GM23338 (cell line): ENCODE data around the gene NUDT6. TPM values are rescaled to one million over a fixed set of nuclear protein-coding genes. Genes with fewer than 3 reads are reported as not detected.

ENCODE experiments used
- ATAC-seq: fragments of 200-7000 bp; cut with Tn5 transposase; 3 replicates; pipeline ENCODE4 v1.9.1; 2020
- DNase-seq: peaks from one replicate; pipeline ENCODE4 v3.0.0-alpha.2; 2015; ENCODE audit warnings: low spot score
- H2AFZ ChIP-seq: fragments of 200-600 bp; sonication (generic); 2 replicates; pipeline ENCODE4 v1.8.0; 2016; ENCODE audit warnings: antibody characterized with exemption, mild to moderate bottlenecking, moderate library complexity
- H3F3A ChIP-seq: fragments of 200-600 bp; sonication (generic); replicated peaks from 2 replicates; pipeline ENCODE4 v1.8.0; 2017; ENCODE audit warnings: antibody characterized with exemption, mixed run types, low read depth
- H3K27ac ChIP-seq: fragments of 200-600 bp; sonication (generic); 2 replicates; pipeline ENCODE4 v1.6.1; 2016; ENCODE audit warnings: low read depth
- H3K27me3 ChIP-seq: fragments of 200-600 bp; sonication (generic); 2 replicates; pipeline ENCODE4 v1.8.0; 2016; ENCODE audit warnings: mild to moderate bottlenecking, mixed run types, moderate library complexity; ENCODE audit not compliant: insufficient read depth
- H3K36me3 ChIP-seq: fragments of 200-600 bp; sonication (generic); 2 replicates; pipeline ENCODE4 v1.8.0; 2016; ENCODE audit warnings: mild to moderate bottlenecking; ENCODE audit not compliant: insufficient read depth
- H3K4me1 ChIP-seq: fragments of 200-600 bp; sonication (generic); 2 replicates; pipeline ENCODE4 v1.8.0; 2016; ENCODE audit warnings: mild to moderate bottlenecking, moderate library complexity; ENCODE audit not compliant: insufficient read depth
- H3K4me2 ChIP-seq: fragments of 200-600 bp; sonication (generic); 2 replicates; pipeline ENCODE4 v1.7.1; 2017; ENCODE audit warnings: mixed run types
- H3K4me3 ChIP-seq: fragments of 200-600 bp; sonication (generic); 2 replicates; pipeline ENCODE4 v1.6.1; 2016; ENCODE audit warnings: mixed run types
- H3K79me2 ChIP-seq: fragments of 200-600 bp; sonication (generic); replicated peaks from 2 replicates; pipeline ENCODE4 v1.8.0; 2017; ENCODE audit warnings: mild to moderate bottlenecking; ENCODE audit not compliant: insufficient read depth
- H3K9me2 ChIP-seq: fragments of 200-600 bp; sonication (generic); 2 replicates; pipeline ENCODE4 v1.8.0; 2017; ENCODE audit not compliant: insufficient read depth
- H4K20me1 ChIP-seq: fragments of 200-600 bp; sonication (generic); replicated peaks from 2 replicates; pipeline ENCODE4 v1.8.0; 2017; ENCODE audit warnings: mild to moderate bottlenecking; ENCODE audit not compliant: insufficient read depth
- H3K27ac Mint-ChIP-seq: 2 replicates; pipeline ENCODE4 v1.8.0; 2020; ENCODE audit warnings: inconsistent platforms, mild to moderate bottlenecking, moderate library complexity, mixed read lengths
- H3K27me3 Mint-ChIP-seq: 3 replicates; pipeline ENCODE4 v1.8.0; 2022; ENCODE audit warnings: low read depth, mild to moderate bottlenecking, moderate library complexity, mixed read lengths, inconsistent platforms; ENCODE audit not compliant: insufficient read depth, poor library complexity
- H3K36me3 Mint-ChIP-seq: 3 replicates; pipeline ENCODE4 v1.8.0; 2021; ENCODE audit warnings: low read depth, mild to moderate bottlenecking, inconsistent platforms, moderate library complexity, mixed read lengths
- H3K4me1 Mint-ChIP-seq: 3 replicates; pipeline ENCODE4 v1.8.0; 2020; ENCODE audit warnings: mild to moderate bottlenecking, inconsistent platforms, mixed read lengths
- H3K4me3 Mint-ChIP-seq: 3 replicates; pipeline ENCODE4 v1.8.0; 2021; ENCODE audit warnings: moderate library complexity, mild to moderate bottlenecking, inconsistent platforms, mixed read lengths
- H3K9me3 Mint-ChIP-seq: 3 replicates; pipeline ENCODE4 v1.8.0; 2020; ENCODE audit warnings: moderate library complexity, mild to moderate bottlenecking, inconsistent platforms, mixed read lengths
- CREB1 ChIP-seq: fragments of 250-450 bp; sonication (Bioruptor Pico); IDR thresholded peaks from 2 replicates; pipeline ENCODE4 v1.5.0; 2020; ENCODE audit warnings: low read depth, mild to moderate bottlenecking, moderate library complexity
- EZH2 ChIP-seq: fragments of 200-600 bp; sonication (generic); IDR thresholded peaks from one replicate; pipeline ENCODE4 v1.8.0; 2017; ENCODE audit warnings: antibody characterized with exemption, mild to moderate bottlenecking, low read depth; ENCODE audit not compliant: unreplicated experiment
- EZH2phosphoT487 ChIP-seq: fragments of 200-600 bp; sonication (generic); IDR thresholded peaks from one replicate; pipeline ENCODE4 v1.8.1; 2018; ENCODE audit warnings: antibody characterized with exemption; ENCODE audit not compliant: unreplicated experiment
- JUNB ChIP-seq: IDR thresholded peaks from one replicate; pipeline ENCODE4 v1.6.1; 2016; ENCODE audit warnings: antibody characterized with exemption; ENCODE audit not compliant: unreplicated experiment
- NANOG ChIP-seq: IDR thresholded peaks from 2 replicates; pipeline ENCODE4 v1.6.1; 2016; ENCODE audit warnings: antibody characterized with exemption, borderline replicate concordance
- POLR2AphosphoS5 ChIP-seq: IDR thresholded peaks from 2 replicates; pipeline ENCODE4 v1.6.1; 2016; ENCODE audit warnings: antibody characterized with exemption, low read depth
- STAT1 ChIP-seq: IDR thresholded peaks from one replicate; pipeline ENCODE4 v1.6.1; 2016; ENCODE audit warnings: antibody characterized with exemption; ENCODE audit not compliant: unreplicated experiment
- ZNF114 ChIP-seq: fragments of 250-450 bp; sonication (Bioruptor Pico); IDR thresholded peaks from 2 replicates; pipeline ENCODE4 v1.5.0; 2020; ENCODE audit warnings: mild to moderate bottlenecking, moderate library complexity
- polyA plus RNA-seq: library from polyadenylated mRNA; unstranded; fragments of >200 nt; fragmentation: Nextera tagmentation; extraction: Ambion mirVana; gene quantifications from 2 replicates; pipeline ENCODE4 v1.2.1, GENCODE V29; 2016
- total RNA-seq: library from RNA; depleted of rRNA; stranded (reverse); fragments of >200 nt; shearing (Covaris generic); gene quantifications from 2 replicates; pipeline ENCODE4 v1.2.3, GENCODE V29; 2014
- TF ChIP-seq, protein P1 (sequence below): fragments of 250-450 bp; sonication (Bioruptor Pico); IDR thresholded peaks from 2 replicates; pipeline ENCODE4 v1.5.0; 2020; ENCODE audit warnings: mild to moderate bottlenecking, moderate library complexity
- TF ChIP-seq, protein P2 (sequence below): IDR thresholded peaks from 2 replicates; pipeline ENCODE4 v1.6.1; 2016; ENCODE audit warnings: antibody characterized with exemption
- TF ChIP-seq, protein P3 (sequence below): IDR thresholded peaks from one replicate; pipeline ENCODE4 v1.6.1; 2018; ENCODE audit warnings: antibody characterized with exemption; ENCODE audit not compliant: unreplicated experiment
- TF ChIP-seq, protein P4 (sequence below), 2 experiments: fragments of 200-600 bp in 1 of 2; sonication (generic) in 1 of 2; conservative IDR thresholded peaks; 2 replicates each; pipeline versions ENCODE4 v1.5.1 to v1.6.1; 2016 to 2017; ENCODE audit warnings: antibody characterized with exemption in 2 of 2, low read depth in 2 of 2, mild to moderate bottlenecking in 2 of 2, moderate library complexity in 1 of 2

NUDT6 gene
- total and polyA plus RNA-seq, 2 experiments from 2014 or later: 4.9 to 9.1 TPM

DNA sequence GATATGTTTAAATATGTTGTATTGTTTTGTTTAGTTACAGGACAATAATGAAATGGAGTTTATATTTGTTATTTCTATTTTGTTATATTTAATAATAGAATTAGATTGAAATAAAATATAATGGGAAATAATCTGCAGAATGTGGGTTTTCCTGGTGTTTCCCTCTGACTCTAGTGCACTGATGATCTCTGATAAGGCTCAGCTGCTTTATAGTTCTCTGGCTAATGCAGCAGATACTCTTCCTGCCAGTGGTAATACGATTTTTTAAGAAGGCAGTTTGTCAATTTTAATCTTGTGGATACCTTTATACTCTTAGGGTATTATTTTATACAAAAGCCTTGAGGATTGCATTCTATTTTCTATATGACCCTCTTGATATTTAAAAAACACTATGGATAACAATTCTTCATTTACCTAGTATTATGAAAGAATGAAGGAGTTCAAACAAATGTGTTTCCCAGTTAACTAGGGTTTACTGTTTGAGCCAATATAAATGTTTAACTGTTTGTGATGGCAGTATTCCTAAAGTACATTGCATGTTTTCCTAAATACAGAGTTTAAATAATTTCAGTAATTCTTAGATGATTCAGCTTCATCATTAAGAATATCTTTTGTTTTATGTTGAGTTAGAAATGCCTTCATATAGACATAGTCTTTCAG is 26.9 kb downstream of the NUDT6 start:
- H3K36me3 ChIP-seq: peaks cover 8% of the 10 kb centered on the region; the same call in 1 of the 2 replicates
- Mint-ChIP-seq H3K4me1 (peaks cover 9% of the 10 kb centered on the region), H3K27me3 (peaks cover 2% of the 10 kb centered on the region), H3K4me3 (no peak overlapping the region), H3K36me3 (peaks cover 72% of the 10 kb centered on the region), H3K27ac (no peak overlapping the region), H3K9me3 (peaks cover 16% of the 10 kb centered on the region; the same call in 1 of the 3 replicates)
- H3K27me3 ChIP-seq: no peaks in the 10 kb centered on the region
- DNase-seq (no peak), ATAC-seq (no peak)
- H3K79me2 ChIP-seq: peaks cover 9% of the 10 kb centered on the region; the same call in 1 of the 2 replicates
- TF ChIP-seq, protein P1, sequence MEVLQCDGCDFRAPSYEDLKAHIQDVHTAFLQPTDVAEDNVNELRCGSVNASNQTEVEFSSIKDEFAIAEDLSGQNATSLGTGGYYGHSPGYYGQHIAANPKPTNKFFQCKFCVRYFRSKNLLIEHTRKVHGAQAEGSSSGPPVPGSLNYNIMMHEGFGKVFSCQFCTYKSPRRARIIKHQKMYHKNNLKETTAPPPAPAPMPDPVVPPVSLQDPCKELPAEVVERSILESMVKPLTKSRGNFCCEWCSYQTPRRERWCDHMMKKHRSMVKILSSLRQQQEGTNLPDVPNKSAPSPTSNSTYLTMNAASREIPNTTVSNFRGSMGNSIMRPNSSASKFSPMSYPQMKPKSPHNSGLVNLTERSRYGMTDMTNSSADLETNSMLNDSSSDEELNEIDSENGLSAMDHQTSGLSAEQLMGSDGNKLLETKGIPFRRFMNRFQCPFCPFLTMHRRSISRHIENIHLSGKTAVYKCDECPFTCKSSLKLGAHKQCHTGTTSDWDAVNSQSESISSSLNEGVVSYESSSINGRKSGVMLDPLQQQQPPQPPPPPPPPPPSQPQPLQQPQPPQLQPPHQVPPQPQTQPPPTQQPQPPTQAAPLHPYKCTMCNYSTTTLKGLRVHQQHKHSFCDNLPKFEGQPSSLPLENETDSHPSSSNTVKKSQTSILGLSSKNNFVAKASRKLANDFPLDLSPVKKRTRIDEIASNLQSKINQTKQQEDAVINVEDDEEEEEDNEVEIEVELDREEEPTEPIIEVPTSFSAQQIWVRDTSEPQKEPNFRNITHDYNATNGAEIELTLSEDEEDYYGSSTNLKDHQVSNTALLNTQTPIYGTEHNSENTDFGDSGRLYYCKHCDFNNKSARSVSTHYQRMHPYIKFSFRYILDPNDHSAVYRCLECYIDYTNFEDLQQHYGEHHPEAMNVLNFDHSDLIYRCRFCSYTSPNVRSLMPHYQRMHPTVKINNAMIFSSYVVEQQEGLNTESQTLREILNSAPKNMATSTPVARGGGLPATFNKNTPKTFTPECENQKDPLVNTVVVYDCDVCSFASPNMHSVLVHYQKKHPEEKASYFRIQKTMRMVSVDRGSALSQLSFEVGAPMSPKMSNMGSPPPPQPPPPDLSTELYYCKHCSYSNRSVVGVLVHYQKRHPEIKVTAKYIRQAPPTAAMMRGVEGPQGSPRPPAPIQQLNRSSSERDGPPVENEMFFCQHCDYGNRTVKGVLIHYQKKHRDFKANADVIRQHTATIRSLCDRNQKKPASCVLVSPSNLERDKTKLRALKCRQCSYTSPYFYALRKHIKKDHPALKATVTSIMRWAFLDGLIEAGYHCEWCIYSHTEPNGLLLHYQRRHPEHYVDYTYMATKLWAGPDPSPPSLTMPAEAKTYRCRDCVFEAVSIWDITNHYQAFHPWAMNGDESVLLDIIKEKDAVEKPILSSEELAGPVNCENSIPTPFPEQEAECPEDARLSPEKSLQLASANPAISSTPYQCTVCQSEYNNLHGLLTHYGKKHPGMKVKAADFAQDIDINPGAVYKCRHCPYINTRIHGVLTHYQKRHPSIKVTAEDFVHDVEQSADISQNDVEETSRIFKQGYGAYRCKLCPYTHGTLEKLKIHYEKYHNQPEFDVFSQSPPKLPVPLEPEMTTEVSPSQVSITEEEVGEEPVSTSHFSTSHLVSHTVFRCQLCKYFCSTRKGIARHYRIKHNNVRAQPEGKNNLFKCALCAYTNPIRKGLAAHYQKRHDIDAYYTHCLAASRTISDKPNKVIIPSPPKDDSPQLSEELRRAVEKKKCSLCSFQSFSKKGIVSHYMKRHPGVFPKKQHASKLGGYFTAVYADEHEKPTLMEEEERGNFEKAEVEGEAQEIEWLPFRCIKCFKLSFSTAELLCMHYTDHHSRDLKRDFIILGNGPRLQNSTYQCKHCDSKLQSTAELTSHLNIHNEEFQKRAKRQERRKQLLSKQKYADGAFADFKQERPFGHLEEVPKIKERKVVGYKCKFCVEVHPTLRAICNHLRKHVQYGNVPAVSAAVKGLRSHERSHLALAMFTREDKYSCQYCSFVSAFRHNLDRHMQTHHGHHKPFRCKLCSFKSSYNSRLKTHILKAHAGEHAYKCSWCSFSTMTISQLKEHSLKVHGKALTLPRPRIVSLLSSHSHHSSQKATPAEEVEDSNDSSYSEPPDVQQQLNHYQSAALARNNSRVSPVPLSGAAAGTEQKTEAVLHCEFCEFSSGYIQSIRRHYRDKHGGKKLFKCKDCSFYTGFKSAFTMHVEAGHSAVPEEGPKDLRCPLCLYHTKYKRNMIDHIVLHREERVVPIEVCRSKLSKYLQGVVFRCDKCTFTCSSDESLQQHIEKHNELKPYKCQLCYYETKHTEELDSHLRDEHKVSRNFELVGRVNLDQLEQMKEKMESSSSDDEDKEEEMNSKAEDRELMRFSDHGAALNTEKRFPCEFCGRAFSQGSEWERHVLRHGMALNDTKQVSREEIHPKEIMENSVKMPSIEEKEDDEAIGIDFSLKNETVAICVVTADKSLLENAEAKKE (CRISPR knock-in tag): no peak
- no peak for TF ChIP-seq POLR2AphosphoS5
- TF ChIP-seq STAT1: no peak
- no peak for TF ChIP-seq JUNB
- TF ChIP-seq EZH2phosphoT487: no peak
- TF ChIP-seq CREB1 (CRISPR knock-in tag): no peak
- no peak for TF ChIP-seq NANOG
- TF ChIP-seq EZH2: no peak
- TF ChIP-seq, protein P2, sequence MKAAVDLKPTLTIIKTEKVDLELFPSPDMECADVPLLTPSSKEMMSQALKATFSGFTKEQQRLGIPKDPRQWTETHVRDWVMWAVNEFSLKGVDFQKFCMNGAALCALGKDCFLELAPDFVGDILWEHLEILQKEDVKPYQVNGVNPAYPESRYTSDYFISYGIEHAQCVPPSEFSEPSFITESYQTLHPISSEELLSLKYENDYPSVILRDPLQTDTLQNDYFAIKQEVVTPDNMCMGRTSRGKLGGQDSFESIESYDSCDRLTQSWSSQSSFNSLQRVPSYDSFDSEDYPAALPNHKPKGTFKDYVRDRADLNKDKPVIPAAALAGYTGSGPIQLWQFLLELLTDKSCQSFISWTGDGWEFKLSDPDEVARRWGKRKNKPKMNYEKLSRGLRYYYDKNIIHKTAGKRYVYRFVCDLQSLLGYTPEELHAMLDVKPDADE: no peak
- TF ChIP-seq, protein P3, sequence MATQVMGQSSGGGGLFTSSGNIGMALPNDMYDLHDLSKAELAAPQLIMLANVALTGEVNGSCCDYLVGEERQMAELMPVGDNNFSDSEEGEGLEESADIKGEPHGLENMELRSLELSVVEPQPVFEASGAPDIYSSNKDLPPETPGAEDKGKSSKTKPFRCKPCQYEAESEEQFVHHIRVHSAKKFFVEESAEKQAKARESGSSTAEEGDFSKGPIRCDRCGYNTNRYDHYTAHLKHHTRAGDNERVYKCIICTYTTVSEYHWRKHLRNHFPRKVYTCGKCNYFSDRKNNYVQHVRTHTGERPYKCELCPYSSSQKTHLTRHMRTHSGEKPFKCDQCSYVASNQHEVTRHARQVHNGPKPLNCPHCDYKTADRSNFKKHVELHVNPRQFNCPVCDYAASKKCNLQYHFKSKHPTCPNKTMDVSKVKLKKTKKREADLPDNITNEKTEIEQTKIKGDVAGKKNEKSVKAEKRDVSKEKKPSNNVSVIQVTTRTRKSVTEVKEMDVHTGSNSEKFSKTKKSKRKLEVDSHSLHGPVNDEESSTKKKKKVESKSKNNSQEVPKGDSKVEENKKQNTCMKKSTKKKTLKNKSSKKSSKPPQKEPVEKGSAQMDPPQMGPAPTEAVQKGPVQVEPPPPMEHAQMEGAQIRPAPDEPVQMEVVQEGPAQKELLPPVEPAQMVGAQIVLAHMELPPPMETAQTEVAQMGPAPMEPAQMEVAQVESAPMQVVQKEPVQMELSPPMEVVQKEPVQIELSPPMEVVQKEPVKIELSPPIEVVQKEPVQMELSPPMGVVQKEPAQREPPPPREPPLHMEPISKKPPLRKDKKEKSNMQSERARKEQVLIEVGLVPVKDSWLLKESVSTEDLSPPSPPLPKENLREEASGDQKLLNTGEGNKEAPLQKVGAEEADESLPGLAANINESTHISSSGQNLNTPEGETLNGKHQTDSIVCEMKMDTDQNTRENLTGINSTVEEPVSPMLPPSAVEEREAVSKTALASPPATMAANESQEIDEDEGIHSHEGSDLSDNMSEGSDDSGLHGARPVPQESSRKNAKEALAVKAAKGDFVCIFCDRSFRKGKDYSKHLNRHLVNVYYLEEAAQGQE: no peak
- TF ChIP-seq ZNF114 (CRISPR knock-in tag): no peak
- TF ChIP-seq, protein P4, sequence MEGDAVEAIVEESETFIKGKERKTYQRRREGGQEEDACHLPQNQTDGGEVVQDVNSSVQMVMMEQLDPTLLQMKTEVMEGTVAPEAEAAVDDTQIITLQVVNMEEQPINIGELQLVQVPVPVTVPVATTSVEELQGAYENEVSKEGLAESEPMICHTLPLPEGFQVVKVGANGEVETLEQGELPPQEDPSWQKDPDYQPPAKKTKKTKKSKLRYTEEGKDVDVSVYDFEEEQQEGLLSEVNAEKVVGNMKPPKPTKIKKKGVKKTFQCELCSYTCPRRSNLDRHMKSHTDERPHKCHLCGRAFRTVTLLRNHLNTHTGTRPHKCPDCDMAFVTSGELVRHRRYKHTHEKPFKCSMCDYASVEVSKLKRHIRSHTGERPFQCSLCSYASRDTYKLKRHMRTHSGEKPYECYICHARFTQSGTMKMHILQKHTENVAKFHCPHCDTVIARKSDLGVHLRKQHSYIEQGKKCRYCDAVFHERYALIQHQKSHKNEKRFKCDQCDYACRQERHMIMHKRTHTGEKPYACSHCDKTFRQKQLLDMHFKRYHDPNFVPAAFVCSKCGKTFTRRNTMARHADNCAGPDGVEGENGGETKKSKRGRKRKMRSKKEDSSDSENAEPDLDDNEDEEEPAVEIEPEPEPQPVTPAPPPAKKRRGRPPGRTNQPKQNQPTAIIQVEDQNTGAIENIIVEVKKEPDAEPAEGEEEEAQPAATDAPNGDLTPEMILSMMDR (conservative IDR thresholded peaks at IDR 0.05; ENCODE audit: low read depth in 2 of 2): no peak
- H2AFZ ChIP-seq: no peak overlapping the region
- peaks cover 12% of the 10 kb centered on the region; the same call in 1 of the 2 replicates for H3F3A ChIP-seq
- no peak overlapping the region for H3K4me2 ChIP-seq
- no peak overlapping the region for H3K27ac ChIP-seq
- peaks cover 2% of the 10 kb centered on the region; the same call in 1 of the 2 replicates for H3K4me1 ChIP-seq
- H3K4me3 ChIP-seq: no peak overlapping the region
- no peaks in the 10 kb centered on the region for H4K20me1 ChIP-seq
- H3K9me2 ChIP-seq: no peaks in the 10 kb centered on the region
